DND-41 (cell line): ENCODE measurements around the gene TGDS.
"Not testable (repeated sequence)": the region's sequence is repeated elsewhere in the genome, so short reads cannot be mapped to it uniquely, and the experiment has no call there.

Source experiments
- ATAC-seq: fragments of 200-7000 bp; cut with Tn5 transposase; 3 replicates; pipeline ENCODE4 v1.9.1; 2021; ENCODE audit warnings: low read depth; ENCODE audit not compliant: insufficient read depth
- DNase-seq: peaks from one replicate; pipeline ENCODE4 v3.0.0-alpha.2; 2020
- H2AFZ ChIP-seq: 2 replicates; pipeline ENCODE4 v1.6.0; 2012; ENCODE audit warnings: low read depth, low read length
- H3K27ac ChIP-seq: 2 replicates; pipeline ENCODE4 v1.5.1; 2012; ENCODE audit warnings: low read length, inconsistent platforms
- H3K27me3 ChIP-seq: fragments of 200-600 bp; sonication (generic); 2 replicates; pipeline ENCODE4 v1.6.0; 2012; ENCODE audit warnings: low read length, mild to moderate bottlenecking, inconsistent platforms; ENCODE audit not compliant: insufficient read depth, poor library complexity
- H3K36me3 ChIP-seq: 2 replicates; pipeline ENCODE4 v1.5.1; 2012; ENCODE audit warnings: low read length, inconsistent platforms; ENCODE audit not compliant: insufficient read depth
- H3K4me1 ChIP-seq: 2 replicates; pipeline ENCODE4 v1.5.1; 2012; ENCODE audit warnings: mild to moderate bottlenecking, low read length; ENCODE audit not compliant: insufficient read depth
- H3K4me2 ChIP-seq: 2 replicates; pipeline ENCODE4 v1.6.0; 2012; ENCODE audit warnings: mild to moderate bottlenecking, moderate library complexity, low read length, inconsistent platforms; ENCODE audit not compliant: insufficient read depth
- H3K4me3 ChIP-seq, 2 experiments: fragments of 200-600 bp in 1 of 2; shearing (Covaris generic) in 1 of 2; 2 replicates each; pipeline ENCODE4 v1.5.1; 2012 to 2016; ENCODE audit warnings: inconsistent platforms in 2 of 2, low read length in 2 of 2, mild to moderate bottlenecking in 2 of 2, low read depth in 1 of 2, moderate library complexity in 1 of 2
- H3K79me2 ChIP-seq: 2 replicates; pipeline ENCODE4 v1.6.0; 2012; ENCODE audit warnings: low read length, inconsistent platforms; ENCODE audit not compliant: insufficient read depth
- H3K9ac ChIP-seq: 2 replicates; pipeline ENCODE4 v1.6.0; 2012; ENCODE audit warnings: low read depth, mild to moderate bottlenecking, inconsistent platforms, low read length, moderate library complexity
- H3K9me3 ChIP-seq: 2 replicates; pipeline ENCODE4 v1.5.1; 2012; ENCODE audit warnings: low read length, moderate library complexity, mild to moderate bottlenecking, inconsistent platforms; ENCODE audit not compliant: insufficient read depth, severe bottlenecking
- H4K20me1 ChIP-seq: 2 replicates; pipeline ENCODE4 v1.6.0; 2012; ENCODE audit warnings: low read length; ENCODE audit not compliant: insufficient read depth
- CTCF ChIP-seq: IDR thresholded peaks from 2 replicates; pipeline ENCODE4 v1.5.1; 2012; ENCODE audit warnings: borderline replicate concordance, low read length, moderate library complexity, mild to moderate bottlenecking; ENCODE audit not compliant: poor library complexity, severe bottlenecking; ENCODE audit errors: extremely low read depth
- EZH2 ChIP-seq: IDR thresholded peaks from 3 replicates; pipeline ENCODE4 v1.6.1; 2012; ENCODE audit warnings: borderline replicate concordance, low read depth, mild to moderate bottlenecking, moderate library complexity, low read length, inconsistent platforms; ENCODE audit not compliant: severe bottlenecking

Gene TGDS

GRCh38 chr13:94636942-94637578 is 41.1 kb upstream of the TGDS start:
- ATAC-seq (no peak), DNase-seq (no peak)
- no peaks in the 10 kb centered on the region for H3K4me1 ChIP-seq
- no peak overlapping the region for H2AFZ ChIP-seq
- no peaks in the 10 kb centered on the region for H3K9me3 ChIP-seq
- no peaks in the 10 kb centered on the region for H3K27me3 ChIP-seq
- H3K9ac ChIP-seq: no peak overlapping the region
- no peaks in the 10 kb centered on the region for H3K79me2 ChIP-seq
- H3K27ac ChIP-seq: no peak overlapping the region
- no peak for TF ChIP-seq EZH2
- no peak overlapping the region for H3K4me3 ChIP-seq
- H3K36me3 ChIP-seq: no peaks in the 10 kb centered on the region; the same call in 1 of the 2 replicates
- H4K20me1 ChIP-seq: no peaks in the 10 kb centered on the region
- no peak overlapping the region for H3K4me2 ChIP-seq

- not testable (repeated sequence) for H3K36me3 ChIP-seq, DNase-seq, ATAC-seq
These were observed 40.1 kb upstream of the TGDS start for GRCh38 chr13:94636096-94636495.

DNA sequence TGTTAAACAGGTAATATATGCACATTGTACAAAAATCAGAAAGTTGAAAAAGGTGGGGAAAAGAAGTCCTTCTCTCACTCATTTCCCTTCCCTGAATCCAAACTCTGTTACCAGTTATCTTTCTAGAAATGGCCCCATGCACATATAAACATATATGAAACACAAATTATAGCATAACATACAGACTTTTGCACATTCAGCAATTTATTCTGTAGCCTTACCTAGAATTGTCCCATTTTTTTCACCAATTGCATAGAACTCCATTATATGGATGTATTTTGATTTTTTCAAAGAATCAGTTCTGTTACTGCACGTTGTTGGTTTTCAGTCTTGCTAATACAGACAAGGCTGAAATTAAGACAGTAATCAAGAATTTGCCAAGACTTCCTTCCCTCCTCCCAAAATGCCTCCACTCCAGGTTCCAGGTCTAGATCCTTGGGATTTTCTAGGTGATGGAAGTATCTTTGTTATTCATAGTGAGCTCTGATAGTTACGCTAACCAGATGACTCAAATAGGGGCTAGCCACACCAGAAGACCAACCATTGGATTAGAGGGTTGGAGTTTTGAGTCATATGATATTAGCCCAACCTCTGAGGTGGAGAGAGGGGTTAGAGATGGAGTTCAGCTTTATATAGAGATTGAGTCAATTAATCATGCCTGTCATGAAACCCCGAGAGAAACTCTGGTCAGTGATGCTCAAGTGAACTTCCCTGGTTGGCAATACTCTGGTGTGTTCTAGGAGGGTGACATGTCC is 36.5 kb upstream of the TGDS start:
- H3K4me1 ChIP-seq: no peaks in the 10 kb centered on the region
- H3K4me2 ChIP-seq: no peak overlapping the region
- no peaks in the 10 kb centered on the region for H4K20me1 ChIP-seq
- H3K9ac ChIP-seq: no peak overlapping the region
- no peak for TF ChIP-seq CTCF
- no peak for TF ChIP-seq EZH2
- peaks cover 28% of the 10 kb centered on the region for H3K36me3 ChIP-seq
- H3K27me3 ChIP-seq: no peaks in the 10 kb centered on the region
- no peak overlapping the region for H3K4me3 ChIP-seq
- ATAC-seq (no peak), DNase-seq (no peak)
- no peak overlapping the region for H2AFZ ChIP-seq
- H3K79me2 ChIP-seq: no peaks in the 10 kb centered on the region
- no peak overlapping the region for H3K27ac ChIP-seq
- no peaks in the 10 kb centered on the region for H3K9me3 ChIP-seq

More at GRCh38 chr13:94636096-94636495, 40.1 kb upstream of the TGDS start:
- not testable (repeated sequence) for H3K27ac ChIP-seq, H3K27me3 ChIP-seq, H2AFZ ChIP-seq, H3K9me3 ChIP-seq, H3K4me1 ChIP-seq, H3K79me2 ChIP-seq, H3K4me2 ChIP-seq, H3K4me3 ChIP-seq, H4K20me1 ChIP-seq, H3K9ac ChIP-seq

DNA sequence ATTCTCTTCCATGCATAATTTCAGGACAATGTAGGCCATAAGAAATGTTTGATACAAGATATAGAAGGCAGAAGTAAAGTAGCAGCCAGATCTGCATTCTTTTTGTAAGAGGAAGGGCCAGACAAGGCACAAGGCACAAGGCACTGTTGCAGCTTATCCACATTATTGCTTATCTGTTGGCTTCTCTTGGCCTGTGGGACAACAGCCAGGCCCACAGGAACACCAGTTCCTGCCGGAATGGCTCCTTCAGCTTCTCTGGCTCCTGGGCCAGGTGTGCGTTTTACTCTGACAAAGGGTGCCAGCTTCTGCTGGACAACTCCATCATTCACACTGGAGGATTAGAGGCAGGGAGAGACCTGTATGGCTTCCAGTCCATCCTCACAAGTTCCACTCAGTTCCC is 34.9 kb upstream of the TGDS start:
- Histone ChIP-seq H3K79me2 (no peaks in the 10 kb centered on the region), H3K9me3 (no peaks in the 10 kb centered on the region), H4K20me1 (no peaks in the 10 kb centered on the region), H3K4me3 (no peak overlapping the region), H3K27me3 (no peaks in the 10 kb centered on the region), H3K9ac (no peak overlapping the region), H3K36me3 (peaks cover 41% of the 10 kb centered on the region), H3K27ac (no peak overlapping the region), H2AFZ (no peak overlapping the region), H3K4me2 (no peak overlapping the region), H3K4me1 (no peaks in the 10 kb centered on the region)
- DNase-seq (no peak), ATAC-seq (no peak)
- TF ChIP-seq EZH2 (no peak), CTCF (no peak)
